Pulmonary artery endothelial cell (primary cell): Measurements from ENCODE around the gene ATL2. TPM values are rescaled to one million over a fixed set of nuclear protein-coding genes. Genes with fewer than 3 reads are reported as not detected.
A peak's percentile ranks its signal among the peaks of the same experiment; 100 is the strongest.
"Not testable (repeated sequence)": the region's sequence is repeated elsewhere in the genome, so short reads cannot be mapped to it uniquely, and the experiment has no call there.

Experiments used
- DNase-seq: peaks from one replicate; pipeline ENCODE4 v3.0.0-alpha.2; 2011; ENCODE audit warnings: low read depth, low spot score
- total RNA-seq: library from RNA; depleted of rRNA; stranded (reverse); fragments of >200 nt; gene quantifications from 2 replicates; pipeline ENCODE4 v1.2.3, GENCODE V29; 2014

Gene ATL2
- 56.8 and 90.0 TPM in 2 replicates for total RNA-seq

- peak; percentile 84 for DNase-seq
Measured at GRCh38 chr2:38377050-38377828, at the start of gene ATL2. TSS of gene ATL2 (minus strand) at chr2:38377273. CDS start at chr2:38377260, 13 bp downstream.

- DNase-seq, result no peak
Measured at GRCh38 chr2:38423763-38424162, 46.7 kb upstream of the ATL2 start.

GRCh38 chr2:38421274-38422056 is 44.4 kb upstream of the ATL2 start:
- no peak for DNase-seq

- no peak for DNase-seq
Measured at GRCh38 chr2:38419499-38419898, 42.4 kb upstream of the ATL2 start.

GRCh38 chr2:38418735-38419134 is 41.7 kb upstream of the ATL2 start:
- DNase-seq, result no peak

GRCh38 chr2:38417745-38418689 is 40.9 kb upstream of the ATL2 start:
- no peak for DNase-seq

GRCh38 chr2:38416296-38417036 is 39.4 kb upstream of the ATL2 start:
- DNase-seq, result no peak

GRCh38 chr2:38415728-38416291 is 38.7 kb upstream of the ATL2 start:
- no peak for DNase-seq

GRCh38 chr2:38415023-38415422 is 38.0 kb upstream of the ATL2 start:
- no peak for DNase-seq

- DNase-seq, result not testable (repeated sequence)
Measured at GRCh38 chr2:38412235-38412871, 35.3 kb upstream of the ATL2 start.

- no peak for DNase-seq
Measured at GRCh38 chr2:38409156-38410102, 32.4 kb upstream of the ATL2 start.

GRCh38 chr2:38407111-38407682 is 30.1 kb upstream of the ATL2 start:
- no peak for DNase-seq

GRCh38 chr2:38406597-38407110 is 29.6 kb upstream of the ATL2 start:
- no peak for DNase-seq

- no peak for DNase-seq
Measured at GRCh38 chr2:38405917-38406596, 29.0 kb upstream of the ATL2 start.

GRCh38 chr2:38400513-38400912 is 23.4 kb upstream of the ATL2 start:
- no peak for DNase-seq

GRCh38 chr2:38398739-38399138 is 21.7 kb upstream of the ATL2 start:
- DNase-seq, result no peak

- no peak for DNase-seq
Measured at GRCh38 chr2:38394903-38395341, 17.8 kb upstream of the ATL2 start.

- DNase-seq, result no peak
Measured at GRCh38 chr2:38394041-38394440, 17.0 kb upstream of the ATL2 start.
